A549 (cell line): ENCODE measurements around the gene HES3. TPM values are rescaled to one million over a fixed set of nuclear protein-coding genes. Genes with fewer than 3 reads are reported as not detected.

Experiments
- ATAC-seq, 2 experiments: fragments of 200-7000 bp in 1 of 2; fragments of >200 bp in 1 of 2; cut with Nextera tagmentation in 1 of 2; cut with Tn5 transposase in 1 of 2; 3 replicates each; pipeline versions ENCODE4 v1.8.0 to v1.9.1; 2018 to 2020; ENCODE audit warnings: mild to moderate bottlenecking in 1 of 2, moderate library complexity in 1 of 2
- CTCF ChIA-PET: fragments of 300-600 bp; sonication (Branson Sonifier 250); formaldehyde crosslinking; extraction: SDS; loops from one replicate; lab custom pipeline; 2021; ENCODE audit warnings: antibody characterized with exemption, inconsistent platforms; lab: Yijun Ruan, JAX
- POLR2A ChIA-PET: fragments of 350-600 bp; formaldehyde crosslinking; extraction: SDS; loops from one replicate; lab custom pipeline; 2021; ENCODE audit warnings: antibody characterized with exemption, inconsistent platforms; lab: Yijun Ruan, JAX
- DNase-seq, 2 experiments: peaks; one replicate each; pipeline versions ENCODE4 v3.0.0 to v3.0.0-alpha.2; 2011 to 2016; ENCODE audit warnings: low read depth in 1 of 2, low spot score in 1 of 2
- FAIRE-seq: peaks from 2 replicates; lab custom pipeline; 2011; peaks lifted over from hg19 to GRCh38; lab: Jason Lieb, UNC
- H3K27ac ChIP-seq, 2 experiments: fragments of >200 bp; sonication (Bioruptor Twin); formaldehyde crosslinking; 3 replicates each; pipeline ENCODE4 v1.5.1; 2016 to 2017
- H3K4me1 ChIP-seq: fragments of >200 bp; sonication (Bioruptor Twin); formaldehyde crosslinking; 3 replicates; pipeline ENCODE4 v1.6.1; 2016
- H3K4me2 ChIP-seq: fragments of >200 bp; sonication (Bioruptor Twin); formaldehyde crosslinking; 3 replicates; pipeline ENCODE4 v1.6.1; 2016
- H3K4me3 ChIP-seq: fragments of >200 bp; sonication (Bioruptor Twin); formaldehyde crosslinking; 3 replicates; pipeline ENCODE4 v1.5.1; 2016
- H3K9me3 ChIP-seq: fragments of >200 bp; sonication (Bioruptor Twin); formaldehyde crosslinking; 3 replicates; pipeline ENCODE4 v1.6.1; 2016
- CBX8 ChIP-seq: fragments of 200-600 bp; sonication (generic); IDR thresholded peaks from 2 replicates; pipeline ENCODE4 v1.6.1; 2016
- CHD2 ChIP-seq: fragments of 150-350 bp; IDR thresholded peaks from 2 replicates; pipeline ENCODE4 v1.6.1; 2014; ENCODE audit warnings: low read length; ENCODE audit not compliant: partially characterized antibody
- EHF ChIP-seq: fragments of 250-450 bp; sonication (Bioruptor Pico); IDR thresholded peaks from 2 replicates; pipeline ENCODE4 v1.5.0; 2020; ENCODE audit warnings: mild to moderate bottlenecking
- JUN ChIP-seq, 2 experiments: fragments of >200 bp; sonication (Bioruptor Twin); formaldehyde crosslinking; IDR thresholded peaks; 2 replicates in 1 of 2; 3 replicates in 1 of 2; pipeline ENCODE4 v1.6.1; 2016 to 2017
- KDM1A ChIP-seq: fragments of 200-600 bp; sonication (generic); IDR thresholded peaks from 2 replicates; pipeline ENCODE4 v1.6.1; 2016; ENCODE audit warnings: low read depth, mild to moderate bottlenecking
- MAFK ChIP-seq: fragments of 450-650 bp; IDR thresholded peaks from 2 replicates; pipeline ENCODE4 v1.6.1; 2014; ENCODE audit not compliant: partially characterized antibody
- MAZ ChIP-seq: fragments of 150-350 bp; IDR thresholded peaks from 2 replicates; pipeline ENCODE4 v1.6.1; 2014; ENCODE audit warnings: antibody characterized with exemption, low read depth, low read length, borderline replicate concordance
- MYC ChIP-seq: IDR thresholded peaks from 2 replicates; pipeline ENCODE4 v1.6.1; 2012; ENCODE audit warnings: mild to moderate bottlenecking, inconsistent platforms, low read length, improper control_type of control experiment, borderline replicate concordance
- NFE2L2 ChIP-seq: fragments of 150-350 bp; conservative IDR thresholded peaks from 2 replicates; pipeline ENCODE4 v1.6.1; 2014; ENCODE audit warnings: low read length
- NPAS2 ChIP-seq: fragments of 250-450 bp; sonication (Bioruptor Pico); IDR thresholded peaks from 2 replicates; pipeline ENCODE4 v1.8.0; 2022; ENCODE audit warnings: mild to moderate bottlenecking, moderate library complexity, borderline replicate concordance
- POLR2A ChIP-seq: IDR thresholded peaks from 2 replicates; pipeline ENCODE4 v1.6.1; 2012; ENCODE audit warnings: mild to moderate bottlenecking, low read length
- POLR2AphosphoS2 ChIP-seq: conservative IDR thresholded peaks from 2 replicates; pipeline ENCODE4 v1.6.1; 2012; ENCODE audit warnings: low read length, improper control_type of control experiment, inconsistent platforms
- RAD21 ChIP-seq, 2 experiments: fragments of >200 bp in 1 of 2; sonication (Bioruptor Twin) in 1 of 2; formaldehyde crosslinking in 1 of 2; IDR thresholded peaks in 1 of 2; conservative IDR thresholded peaks in 1 of 2; 2 replicates in 1 of 2; 3 replicates in 1 of 2; pipeline ENCODE4 v1.6.1; 2012 to 2018; ENCODE audit warnings: inconsistent platforms in 1 of 2
- TFCP2L1 ChIP-seq: fragments of 250-450 bp; sonication (Bioruptor Pico); IDR thresholded peaks from 2 replicates; pipeline ENCODE4 v1.5.0; 2021; ENCODE audit warnings: mild to moderate bottlenecking
- TP53 ChIP-seq: fragments of 250-450 bp; sonication (Bioruptor Pico); IDR thresholded peaks from 2 replicates; pipeline ENCODE4 v1.5.0; 2021; ENCODE audit warnings: mild to moderate bottlenecking, moderate library complexity
- ZNF302 ChIP-seq: fragments of 250-450 bp; sonication (Bioruptor Pico); IDR thresholded peaks from 2 replicates; pipeline ENCODE4 v1.9.0; 2021; ENCODE audit warnings: inconsistent platforms, mild to moderate bottlenecking, moderate library complexity
- WGBS: methylation state at CpG from one replicate; pipeline ENCODE4 v1.1.6; 2017; ENCODE audit errors: missing lambda C conversion rate; 5-methylcytosine and 5-hydroxymethylcytosine counted together
- polyA plus RNA-seq, 4 experiments: library from polyadenylated mRNA; depleted of rRNA in 3 of 4; stranded (reverse); fragments of >200 nt; fragmentation: RNase III in 1 of 4; extraction: RNeasy Plus Mini Kit Qiagen cat#74134 plus additional on column Dnase treatment in 1 of 4; gene quantifications; 2 replicates in 3 of 4; 3 replicates in 1 of 4; pipeline ENCODE4 v1.2.3, GENCODE V29; 2011 to 2017
- TF ChIP-seq, protein P1 (sequence below): fragments of 250-450 bp; sonication (Bioruptor Pico); IDR thresholded peaks from 2 replicates; pipeline ENCODE4 v1.5.0; 2021; ENCODE audit warnings: mild to moderate bottlenecking, moderate library complexity, borderline replicate concordance
- TF ChIP-seq, protein P2 (sequence below): IDR thresholded peaks from 2 replicates; pipeline ENCODE4 v1.6.1; 2012; ENCODE audit warnings: low read depth, borderline replicate concordance
- TF ChIP-seq, protein P3 (sequence below): fragments of >200 bp; sonication (Bioruptor Twin); formaldehyde crosslinking; IDR thresholded peaks from 2 replicates; pipeline ENCODE4 v1.6.1; 2016

HES3 gene
- polyA plus RNA-seq, 2 of the 4 experiments (the other 2 are of a cell fraction): not detected

DNA sequence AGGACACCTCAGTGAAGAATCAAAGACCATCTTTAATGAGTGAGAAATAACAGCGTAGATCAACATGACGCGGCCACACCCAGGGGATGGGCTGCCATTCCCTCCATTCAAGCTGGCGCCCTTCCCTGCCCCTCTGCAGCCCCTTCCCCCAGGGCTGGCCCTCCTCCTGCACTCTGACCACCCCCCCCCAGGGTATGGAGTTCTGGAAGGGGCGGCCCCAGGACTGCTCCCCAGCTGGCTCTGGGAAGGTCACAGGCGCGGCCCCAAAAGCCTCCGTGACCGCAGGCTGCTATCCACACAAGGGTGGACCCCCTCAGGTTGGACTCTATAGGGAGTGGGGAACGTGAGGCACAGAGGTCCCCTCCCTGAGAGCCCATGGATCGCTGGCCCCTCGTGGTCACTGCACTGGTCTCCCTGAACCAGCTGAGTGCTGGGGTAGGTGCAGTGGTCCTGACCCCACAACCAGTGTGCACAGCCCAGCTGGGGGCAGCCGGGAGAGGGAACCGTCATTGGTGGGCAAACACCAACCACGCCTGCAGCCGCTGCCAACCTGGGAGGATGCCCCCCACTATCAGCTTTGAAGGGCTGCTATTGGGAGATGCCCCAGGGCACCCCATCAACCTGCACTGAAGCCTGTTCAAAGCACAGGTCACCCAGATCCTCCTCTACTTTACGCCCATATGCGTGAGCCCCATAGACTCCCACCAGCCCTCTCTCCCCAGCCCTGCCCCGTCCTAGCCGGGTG is 33.0 kb downstream of the HES3 start:
- no peak for TF ChIP-seq MAFK
- TF ChIP-seq TFCP2L1 (CRISPR knock-in tag): no peak
- TF ChIP-seq KDM1A: no peak
- TF ChIP-seq POLR2A: no peak
- TF ChIP-seq NPAS2 (CRISPR knock-in tag): no peak
- TF ChIP-seq NFE2L2: no peak
- TF ChIP-seq, protein P1, sequence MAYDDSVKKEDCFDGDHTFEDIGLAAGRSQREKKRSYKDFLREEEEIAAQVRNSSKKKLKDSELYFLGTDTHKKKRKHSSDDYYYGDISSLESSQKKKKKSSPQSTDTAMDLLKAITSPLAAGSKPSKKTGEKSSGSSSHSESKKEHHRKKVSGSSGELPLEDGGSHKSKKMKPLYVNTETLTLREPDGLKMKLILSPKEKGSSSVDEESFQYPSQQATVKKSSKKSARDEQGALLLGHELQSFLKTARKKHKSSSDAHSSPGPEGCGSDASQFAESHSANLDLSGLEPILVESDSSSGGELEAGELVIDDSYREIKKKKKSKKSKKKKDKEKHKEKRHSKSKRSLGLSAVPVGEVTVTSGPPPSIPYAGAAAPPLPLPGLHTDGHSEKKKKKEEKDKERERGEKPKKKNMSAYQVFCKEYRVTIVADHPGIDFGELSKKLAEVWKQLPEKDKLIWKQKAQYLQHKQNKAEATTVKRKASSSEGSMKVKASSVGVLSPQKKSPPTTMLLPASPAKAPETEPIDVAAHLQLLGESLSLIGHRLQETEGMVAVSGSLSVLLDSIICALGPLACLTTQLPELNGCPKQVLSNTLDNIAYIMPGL (CRISPR knock-in tag): no peak
- no peak for TF ChIP-seq RAD21 (conservative IDR thresholded peaks at IDR 0.05 in 1 of 2, IDR thresholded peaks at IDR 0.05 in 1 of 2)
- no peaks in the 10 kb centered on the region for H3K9me3 ChIP-seq
- H3K4me3 ChIP-seq: no peak overlapping the region
- POLR2A ChIA-PET: no interaction called here
- no peak overlapping the region for H3K27ac ChIP-seq
- CTCF ChIA-PET: interaction anchor here (1.0 to 1.5 kb wide), 2 partner anchors 20 to 30 kb away, joined by 3 to 6 read pairs; no protein-coding TSS in a partner anchor
- DNase-seq (no peak), ATAC-seq (no peak), FAIRE-seq (no peak)
- H3K4me2 ChIP-seq: no peak overlapping the region
- 82% methylated on average over 9 of the region's 20 CpGs for WGBS
- no peaks in the 10 kb centered on the region for H3K4me1 ChIP-seq

DNA sequence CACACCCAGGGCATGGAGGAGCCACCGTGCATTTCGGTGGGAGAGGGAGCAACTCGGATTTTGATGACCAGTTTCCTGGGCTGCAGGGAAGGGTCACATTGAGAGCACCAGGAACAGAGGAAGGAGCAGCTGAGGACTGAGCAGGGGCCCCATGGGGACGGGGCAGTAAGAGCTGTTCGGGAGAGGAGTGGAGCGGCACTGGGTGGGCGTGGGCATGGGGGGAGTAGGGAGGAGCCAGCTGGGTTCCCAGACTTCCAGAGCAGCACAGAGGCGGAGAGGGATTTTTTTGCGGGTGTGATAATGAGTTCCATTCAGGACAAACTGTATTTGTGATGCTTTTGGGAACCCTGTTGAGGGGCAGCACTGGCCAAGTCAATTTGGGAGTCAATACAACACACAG is 34.3 kb downstream of the HES3 start:
- CTCF ChIA-PET: interaction anchor here (1.4 kb wide), 1 partner anchor 32 kb away, joined by 8 read pairs; no protein-coding TSS in a partner anchor
- Histone ChIP-seq H3K4me1 (no peaks in the 10 kb centered on the region), H3K4me3 (no peak overlapping the region), H3K4me2 (no peak overlapping the region), H3K27ac (no peak overlapping the region), H3K9me3 (no peaks in the 10 kb centered on the region)
- no peak for TF ChIP-seq MAZ
- no peak for TF ChIP-seq CBX8
- TF ChIP-seq CHD2: no peak
- TF ChIP-seq TFCP2L1 (CRISPR knock-in tag): no peak
- TF ChIP-seq MYC: no peak
- TF ChIP-seq, protein P2, sequence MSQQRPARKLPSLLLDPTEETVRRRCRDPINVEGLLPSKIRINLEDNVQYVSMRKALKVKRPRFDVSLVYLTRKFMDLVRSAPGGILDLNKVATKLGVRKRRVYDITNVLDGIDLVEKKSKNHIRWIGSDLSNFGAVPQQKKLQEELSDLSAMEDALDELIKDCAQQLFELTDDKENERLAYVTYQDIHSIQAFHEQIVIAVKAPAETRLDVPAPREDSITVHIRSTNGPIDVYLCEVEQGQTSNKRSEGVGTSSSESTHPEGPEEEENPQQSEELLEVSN: no peak
- no peak for TF ChIP-seq POLR2AphosphoS2
- TF ChIP-seq ZNF302 (CRISPR knock-in tag): no peak
- TF ChIP-seq, protein P1 (CRISPR knock-in tag): no peak
- 88% methylated on average over 8 of the region's 9 CpGs for WGBS
- ATAC-seq (no peak), DNase-seq (no peak), FAIRE-seq (no peak)
- POLR2A ChIA-PET: no interaction called here

DNA sequence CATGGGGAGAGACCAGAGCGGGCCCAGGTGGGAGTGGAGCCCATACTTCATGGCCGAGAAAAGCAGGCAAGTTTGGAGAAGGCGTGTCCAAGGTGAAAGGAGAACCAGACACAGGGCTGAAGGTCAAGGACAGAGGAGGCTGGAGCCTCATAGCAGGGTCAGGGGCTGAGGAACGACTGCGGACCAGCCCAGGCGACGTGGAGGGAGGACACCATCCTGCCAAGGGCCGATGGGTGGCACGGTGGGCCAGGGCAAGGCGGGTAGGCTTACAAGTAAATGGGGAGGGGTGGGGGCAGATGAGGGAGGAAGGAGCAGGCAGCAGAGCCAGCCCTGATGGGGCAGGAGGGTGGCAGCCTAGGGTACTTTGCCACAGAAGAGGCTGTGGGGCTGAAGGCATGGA is 35.1 kb downstream of the HES3 start:
- 89% methylated on average over 9 of the region's 10 CpGs for WGBS
- FAIRE-seq (no peak), ATAC-seq (no peak), DNase-seq (no peak)
- no peaks in the 10 kb centered on the region for H3K9me3 ChIP-seq
- POLR2A ChIA-PET: no interaction called here
- no peaks in the 10 kb centered on the region for H3K4me1 ChIP-seq
- no peak overlapping the region for H3K4me3 ChIP-seq
- H3K4me2 ChIP-seq: no peak overlapping the region
- CTCF ChIA-PET: interaction anchor here (1.4 to 3.9 kb wide), 2 partner anchors 32 to 33 kb away, joined by 8 to 17 read pairs; no protein-coding TSS in a partner anchor
- H3K27ac ChIP-seq: no peak overlapping the region
- no peak for TF ChIP-seq JUN (IDR thresholded peaks at IDR 0.05)
- TF ChIP-seq TP53 (CRISPR knock-in tag): no peak
- TF ChIP-seq NFE2L2: no peak
- TF ChIP-seq, protein P3, sequence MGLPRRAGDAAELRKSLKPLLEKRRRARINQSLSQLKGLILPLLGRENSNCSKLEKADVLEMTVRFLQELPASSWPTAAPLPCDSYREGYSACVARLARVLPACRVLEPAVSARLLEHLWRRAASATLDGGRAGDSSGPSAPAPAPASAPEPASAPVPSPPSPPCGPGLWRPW: no peak
- no peak for TF ChIP-seq EHF (CRISPR knock-in tag)
- TF ChIP-seq RAD21 (conservative IDR thresholded peaks at IDR 0.05 in 1 of 2, IDR thresholded peaks at IDR 0.05 in 1 of 2): no peak
